ENCODE results near the gene LHFPL3.
"Not testable (repeated sequence)": the region's sequence is repeated elsewhere in the genome, so short reads cannot be mapped to it uniquely, and the experiment has no call there.

The LHFPL3 gene

GRCh38 chr7:104936546-104936945 is 608.1 kb downstream of the LHFPL3 start:
- Histone ChIP-seq H3K4me2 (ENCODE audit: low read length, poor library complexity, severe bottlenecking) (no peak overlapping the region), H4K91ac (ENCODE audit: low read length) (no peak overlapping the region), H2BK15ac (ENCODE audit: low read depth, poor library complexity, severe bottlenecking) (no peak overlapping the region), H4K8ac (ENCODE audit: low read length) (no peak overlapping the region), H3K4me1 (ENCODE audit: control insufficient read depth, insufficient read depth, low read depth, low read length) (peaks cover 15% of the 10 kb centered on the region), H3K9me3 (ENCODE audit: control insufficient read depth, low read length) (no peaks in the 10 kb centered on the region), H3K4me3 (ENCODE audit: insufficient read depth in 1 of 2, low read depth in 1 of 2, low read length in 2 of 2) (no peak overlapping the region), H3K23ac (ENCODE audit: low read length in 2 of 2) (no peak overlapping the region), H3K79me1 (replicated peaks; ENCODE audit: low read length, poor library complexity, severe bottlenecking) (no peaks in the 10 kb centered on the region), H3K14ac (ENCODE audit: low read length in 2 of 2) (no peak overlapping the region), H3K18ac (ENCODE audit: low read depth in 1 of 2, low read length in 2 of 2) (no peak overlapping the region), H2AFZ (ENCODE audit: low read depth, low read length) (no peak overlapping the region), H2BK120ac (ENCODE audit: low read depth, low read length) (no peak overlapping the region), H3K36me3 (ENCODE audit: control insufficient read depth in 1 of 2, insufficient read depth in 2 of 2, low read depth in 1 of 2, low read length in 2 of 2) (no peaks in the 10 kb centered on the region), H3K27ac (ENCODE audit: low read length, poor library complexity, severe bottlenecking) (no peak overlapping the region), H2BK12ac (ENCODE audit: low read length in 2 of 2) (no peak overlapping the region), H3K4ac (ENCODE audit: low read depth in 1 of 2, low read length in 2 of 2) (no peak overlapping the region), H2AK5ac (ENCODE audit: low read length, severe bottlenecking) (peak overlapping the region; percentile 62), H3K27me3 (ENCODE audit: control insufficient read depth in 1 of 2, insufficient read depth in 1 of 2, low read length in 2 of 2) (no peaks in the 10 kb centered on the region), H3K9ac (ENCODE audit: low read length) (no peak overlapping the region), H2BK5ac (ENCODE audit: low read depth, low read length, poor library complexity, severe bottlenecking) (no peak overlapping the region)
- DNase-seq: no peak
- WGBS: 94% methylated on average over 8 of the region's 8 CpGs

GRCh38 chr7:104937489-104937888 is 609.1 kb downstream of the LHFPL3 start:
- H3K4ac ChIP-seq (ENCODE audit: low read depth in 1 of 2, low read length in 2 of 2); H3K4me3 ChIP-seq (ENCODE audit: insufficient read depth in 1 of 2, low read depth in 1 of 2, low read length in 2 of 2); H3K9ac ChIP-seq (ENCODE audit: low read length); H2AFZ ChIP-seq (ENCODE audit: low read depth, low read length); H4K8ac ChIP-seq (ENCODE audit: low read length); H4K91ac ChIP-seq (ENCODE audit: low read length); H3K23ac ChIP-seq (ENCODE audit: low read length in 2 of 2); H3K4me2 ChIP-seq (ENCODE audit: low read length, poor library complexity, severe bottlenecking); H2BK5ac ChIP-seq (ENCODE audit: low read depth, low read length, poor library complexity, severe bottlenecking); H2BK12ac ChIP-seq (ENCODE audit: low read length in 2 of 2); H3K18ac ChIP-seq (ENCODE audit: low read depth in 1 of 2, low read length in 2 of 2); H3K36me3 ChIP-seq (ENCODE audit: control insufficient read depth in 1 of 2, insufficient read depth in 2 of 2, low read depth in 1 of 2, low read length in 2 of 2); H3K27me3 ChIP-seq (ENCODE audit: control insufficient read depth in 1 of 2, insufficient read depth in 1 of 2, low read length in 2 of 2); H3K14ac ChIP-seq (ENCODE audit: low read length in 2 of 2); H3K79me1 ChIP-seq (replicated peaks; ENCODE audit: low read length, poor library complexity, severe bottlenecking); H2BK15ac ChIP-seq (ENCODE audit: low read depth, poor library complexity, severe bottlenecking); H2AK5ac ChIP-seq (ENCODE audit: low read length, severe bottlenecking); H3K9me3 ChIP-seq (ENCODE audit: control insufficient read depth, low read length); H2BK120ac ChIP-seq (ENCODE audit: low read depth, low read length); H3K27ac ChIP-seq (ENCODE audit: low read length, poor library complexity, severe bottlenecking); DNase-seq: not testable (repeated sequence)
- peaks cover 14% of the 10 kb centered on the region for H3K4me1 ChIP-seq (ENCODE audit: control insufficient read depth, insufficient read depth, low read depth, low read length)
- 94% methylated on average over 5 of the region's 6 CpGs for WGBS

GRCh38 chr7:104938741-104939390 is 610.5 kb downstream of the LHFPL3 start:
- Histone ChIP-seq H2BK5ac (ENCODE audit: low read depth, low read length, poor library complexity, severe bottlenecking) (no peak overlapping the region), H4K91ac (ENCODE audit: low read length) (no peak overlapping the region), H3K9ac (ENCODE audit: low read length) (no peak overlapping the region), H3K23ac (ENCODE audit: low read length in 2 of 2) (no peak overlapping the region), H4K8ac (ENCODE audit: low read length) (no peak overlapping the region), H3K4me2 (ENCODE audit: low read length, poor library complexity, severe bottlenecking) (no peak overlapping the region), H3K79me1 (replicated peaks; ENCODE audit: low read length, poor library complexity, severe bottlenecking) (no peaks in the 10 kb centered on the region), H3K4me1 (ENCODE audit: control insufficient read depth, insufficient read depth, low read depth, low read length) (peaks cover 19% of the 10 kb centered on the region), H3K4me3 (ENCODE audit: insufficient read depth in 1 of 2, low read depth in 1 of 2, low read length in 2 of 2) (no peak overlapping the region), H3K27me3 (ENCODE audit: control insufficient read depth in 1 of 2, insufficient read depth in 1 of 2, low read length in 2 of 2) (no peaks in the 10 kb centered on the region), H2BK120ac (ENCODE audit: low read depth, low read length) (no peak overlapping the region), H3K18ac (ENCODE audit: low read depth in 1 of 2, low read length in 2 of 2) (no peak overlapping the region), H3K27ac (ENCODE audit: low read length, poor library complexity, severe bottlenecking) (peak overlapping the region; percentile 29), H2AFZ (ENCODE audit: low read depth, low read length) (no peak overlapping the region), H3K9me3 (ENCODE audit: control insufficient read depth, low read length) (no peaks in the 10 kb centered on the region), H3K14ac (ENCODE audit: low read length in 2 of 2) (no peak overlapping the region), H2BK12ac (ENCODE audit: low read length in 2 of 2) (no peak overlapping the region), H2AK5ac (ENCODE audit: low read length, severe bottlenecking) (peak overlapping the region; percentile 77), H3K4ac (ENCODE audit: low read depth in 1 of 2, low read length in 2 of 2) (no peak overlapping the region), H3K36me3 (ENCODE audit: control insufficient read depth in 1 of 2, insufficient read depth in 2 of 2, low read depth in 1 of 2, low read length in 2 of 2) (no peaks in the 10 kb centered on the region), H2BK15ac (ENCODE audit: low read depth, poor library complexity, severe bottlenecking) (no peak overlapping the region)
- no CpG with 5 or more reads among the region's 1 CpG for WGBS
- no peak for DNase-seq

GRCh38 chr7:104940023-104940710 is 611.8 kb downstream of the LHFPL3 start:
- Histone ChIP-seq H3K18ac (ENCODE audit: low read depth in 1 of 2, low read length in 2 of 2) (no peak overlapping the region), H2BK15ac (ENCODE audit: low read depth, poor library complexity, severe bottlenecking) (no peak overlapping the region), H3K79me1 (replicated peaks; ENCODE audit: low read length, poor library complexity, severe bottlenecking) (no peaks in the 10 kb centered on the region), H4K91ac (ENCODE audit: low read length) (no peak overlapping the region), H3K9me3 (ENCODE audit: control insufficient read depth, low read length) (no peaks in the 10 kb centered on the region), H2BK12ac (ENCODE audit: low read length in 2 of 2) (no peak overlapping the region), H2AFZ (ENCODE audit: low read depth, low read length) (no peak overlapping the region), H3K27me3 (ENCODE audit: control insufficient read depth in 1 of 2, insufficient read depth in 1 of 2, low read length in 2 of 2) (no peaks in the 10 kb centered on the region), H3K4ac (ENCODE audit: low read depth in 1 of 2, low read length in 2 of 2) (no peak overlapping the region), H2AK5ac (ENCODE audit: low read length, severe bottlenecking) (no peak overlapping the region), H3K4me3 (ENCODE audit: insufficient read depth in 1 of 2, low read depth in 1 of 2, low read length in 2 of 2) (peak overlapping the region in 1 of 2 experiments; percentile 31), H3K4me1 (ENCODE audit: control insufficient read depth, insufficient read depth, low read depth, low read length) (peaks cover 19% of the 10 kb centered on the region), H3K36me3 (ENCODE audit: control insufficient read depth in 1 of 2, insufficient read depth in 2 of 2, low read depth in 1 of 2, low read length in 2 of 2) (no peaks in the 10 kb centered on the region), H3K23ac (ENCODE audit: low read length in 2 of 2) (no peak overlapping the region), H3K4me2 (ENCODE audit: low read length, poor library complexity, severe bottlenecking) (no peak overlapping the region), H3K9ac (ENCODE audit: low read length) (no peak overlapping the region), H3K27ac (ENCODE audit: low read length, poor library complexity, severe bottlenecking) (peak overlapping the region; percentile 31), H2BK120ac (ENCODE audit: low read depth, low read length) (no peak overlapping the region), H2BK5ac (ENCODE audit: low read depth, low read length, poor library complexity, severe bottlenecking) (no peak overlapping the region), H4K8ac (ENCODE audit: low read length) (no peak overlapping the region), H3K14ac (ENCODE audit: low read length in 2 of 2) (no peak overlapping the region)
- no peak for DNase-seq
- 91% methylated on average over 33 of the region's 43 CpGs for WGBS
